AG08395 (cell line): Measurements from ENCODE around the gene GCFC2.
A peak's percentile ranks its signal among the peaks of the same experiment; 100 is the strongest.
"Not testable (repeated sequence)": the region's sequence is repeated elsewhere in the genome, so short reads cannot be mapped to it uniquely, and the experiment has no call there.

ENCODE experiments used
- DNase-seq: peaks from one replicate; pipeline ENCODE4 v3.0.0; 2012; ENCODE audit warnings: mixed read lengths, low spot score

Gene GCFC2

DNA sequence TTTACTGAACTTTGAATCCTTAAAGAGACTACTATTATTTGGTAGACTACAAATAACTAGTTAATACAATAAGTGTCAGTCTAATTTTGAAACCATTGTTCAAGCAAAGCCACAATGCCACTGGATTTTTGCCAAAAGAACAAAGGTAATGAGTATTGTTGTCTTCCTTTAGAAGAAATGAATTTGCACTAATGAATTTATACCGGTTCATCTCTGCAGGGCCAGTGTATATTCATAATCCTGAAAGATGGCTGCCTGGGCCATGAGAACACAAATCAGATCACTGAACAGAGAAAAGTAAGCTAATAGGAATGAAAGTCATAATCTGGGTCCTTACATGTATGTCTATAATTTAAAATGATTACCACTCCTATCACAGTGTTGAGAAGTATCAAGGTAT is 31.2 kb downstream of the GCFC2 start:
- no peak for DNase-seq

DNA sequence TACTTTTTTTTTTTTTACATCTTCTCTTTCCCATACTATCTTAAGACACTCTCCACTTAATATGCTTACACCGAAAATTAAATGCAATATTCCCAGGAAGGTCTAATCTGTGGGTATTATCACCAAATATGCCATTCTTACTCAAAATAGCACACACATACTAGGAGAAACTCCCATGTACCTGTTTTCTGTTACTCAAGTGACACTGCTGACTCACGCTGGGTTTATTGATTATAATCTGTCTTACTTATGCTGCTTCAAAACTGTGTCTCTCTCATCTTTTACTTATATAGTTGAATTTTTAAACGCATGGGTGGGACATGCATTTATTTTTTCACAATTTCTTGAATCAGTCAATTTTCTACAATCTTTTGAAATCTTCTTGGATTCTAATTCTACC is 34.3 kb downstream of the GCFC2 start:
- no peak for DNase-seq

DNA sequence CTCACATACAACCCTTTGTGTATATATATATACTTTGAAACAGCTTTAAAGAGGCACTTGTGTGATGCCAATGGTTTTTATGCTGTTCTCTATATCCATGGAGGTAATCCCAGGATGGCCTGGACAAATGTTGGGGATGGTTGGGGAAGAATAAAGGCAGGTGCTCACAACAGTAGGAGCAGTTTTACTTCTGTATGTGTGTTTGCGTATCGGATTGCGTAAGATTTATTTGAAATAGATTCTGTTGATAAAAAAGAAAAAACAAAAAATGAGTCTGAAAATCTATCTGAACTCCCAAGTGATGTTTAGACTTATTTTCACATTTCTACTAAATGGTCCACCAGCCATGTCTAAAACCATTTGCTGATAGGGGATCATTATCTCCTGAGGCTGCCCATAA is 34.8 kb downstream of the GCFC2 start:
- no peak for DNase-seq

DNA sequence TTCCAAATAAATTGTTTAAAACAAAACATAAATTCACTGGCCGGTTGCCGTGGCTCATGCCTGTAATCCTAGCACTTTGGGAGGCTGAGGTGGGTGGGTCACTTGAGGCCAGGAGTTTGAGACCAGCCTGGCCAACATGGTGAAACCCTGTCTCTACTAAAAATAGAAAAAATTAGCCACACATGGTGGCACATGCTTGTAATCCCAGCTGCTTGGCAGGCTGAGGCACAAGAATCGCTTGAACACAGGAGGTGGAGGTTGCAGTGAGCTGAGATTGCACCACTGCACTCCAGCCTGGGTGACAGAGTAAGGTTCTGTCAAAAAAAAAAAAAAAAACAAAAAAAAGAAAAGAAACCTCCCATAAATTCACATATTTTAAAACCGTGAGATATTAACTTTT is 35.3 kb downstream of the GCFC2 start:
- DNase-seq, result not testable (repeated sequence)

DNA sequence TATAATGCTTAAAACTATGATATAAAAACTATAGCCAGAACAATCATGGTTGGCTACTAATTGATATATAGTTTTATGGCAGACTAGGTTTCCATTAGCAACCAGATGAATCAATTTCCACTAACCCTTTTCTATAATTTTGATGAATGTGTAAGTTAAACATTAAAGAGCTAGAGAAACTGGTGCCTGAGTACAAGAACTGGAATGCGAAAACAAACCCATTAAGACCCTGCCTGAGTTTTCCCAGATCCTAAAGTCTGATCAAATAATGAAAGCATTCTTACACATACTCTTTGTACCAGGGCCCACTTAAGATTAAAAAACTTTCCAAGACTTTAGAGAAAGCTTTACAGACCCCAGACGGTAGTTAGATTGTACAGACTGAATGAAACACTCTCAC is 42.8 kb downstream of the GCFC2 start:
- no peak for DNase-seq

DNA sequence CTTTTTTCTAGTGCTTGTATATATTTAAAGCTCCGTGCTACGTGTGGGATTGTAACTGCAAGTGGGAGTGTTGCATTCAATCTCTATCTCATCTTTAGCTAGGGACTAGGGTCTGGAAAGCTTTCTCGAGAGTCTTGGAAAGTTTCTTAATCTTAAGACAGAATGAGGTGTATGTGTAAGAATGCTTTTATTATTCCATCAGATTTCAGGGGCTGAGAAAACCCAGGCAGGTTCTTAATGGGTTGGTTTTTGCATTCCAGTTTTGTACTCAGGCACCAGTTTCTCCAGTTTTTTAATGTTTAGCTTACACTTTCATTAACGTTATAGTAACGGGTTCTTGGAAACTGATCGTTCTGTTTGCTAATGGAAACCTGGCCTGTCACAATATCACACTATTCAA is 43.8 kb downstream of the GCFC2 start:
- DNase-seq, result no peak

DNA sequence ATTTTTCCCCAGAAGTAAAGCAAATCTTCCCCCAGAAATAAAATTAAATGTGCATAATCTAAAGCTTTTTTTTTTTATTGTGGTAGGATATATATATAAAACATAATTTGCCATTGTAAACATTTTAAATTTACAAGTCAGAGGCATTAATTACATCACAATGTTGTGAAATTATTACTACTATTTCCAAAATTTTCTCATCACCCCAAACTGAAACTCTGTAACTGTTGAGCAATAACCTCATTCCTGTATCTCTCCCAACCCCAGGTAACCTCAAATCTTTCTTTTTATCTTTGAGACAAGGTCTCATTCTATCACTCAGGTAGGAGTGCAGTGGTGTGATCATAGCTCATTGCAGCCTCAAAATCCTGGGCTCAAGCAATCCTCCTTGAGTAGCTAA is 52.9 kb downstream of the GCFC2 start:
- no peak for DNase-seq

DNA sequence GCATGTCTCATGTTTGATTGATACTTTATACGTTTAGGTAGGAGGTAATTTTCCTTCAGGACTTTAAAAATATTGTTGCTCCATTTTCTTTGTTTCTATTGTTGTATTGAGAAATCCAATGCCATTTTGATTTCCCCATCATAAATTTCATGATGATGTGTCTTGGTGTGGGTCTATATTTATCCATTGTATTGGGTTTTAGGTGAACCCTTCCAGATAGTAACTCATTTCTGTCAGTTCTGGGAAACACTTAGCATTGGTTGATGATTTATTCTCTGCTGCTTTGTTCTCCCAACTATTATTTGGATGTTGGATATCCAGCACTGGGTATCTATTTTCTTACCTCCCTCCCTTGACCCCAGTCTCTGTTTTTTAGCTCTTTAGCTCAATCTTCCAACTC is 54.2 kb downstream of the GCFC2 start:
- no peak for DNase-seq

DNA sequence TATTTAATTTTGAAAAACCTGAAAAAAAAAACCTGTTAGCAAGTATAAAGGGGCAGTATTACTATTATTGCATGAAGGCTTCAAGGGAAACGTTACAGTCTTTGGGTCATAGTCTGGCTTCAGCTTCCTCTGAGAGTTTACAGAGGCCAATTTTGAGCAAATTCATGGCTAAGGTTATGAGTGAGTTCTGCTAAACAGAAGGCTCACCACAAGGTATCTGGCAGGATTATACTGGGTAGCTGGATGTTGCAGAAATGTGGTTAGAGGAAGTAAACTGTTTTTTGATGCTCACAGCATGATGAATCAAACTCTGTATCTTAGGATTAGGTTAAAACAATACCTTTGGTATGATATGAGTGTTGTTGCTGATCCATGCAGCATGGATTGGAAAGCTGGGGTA is 54.9 kb downstream of the GCFC2 start:
- no peak for DNase-seq

DNA sequence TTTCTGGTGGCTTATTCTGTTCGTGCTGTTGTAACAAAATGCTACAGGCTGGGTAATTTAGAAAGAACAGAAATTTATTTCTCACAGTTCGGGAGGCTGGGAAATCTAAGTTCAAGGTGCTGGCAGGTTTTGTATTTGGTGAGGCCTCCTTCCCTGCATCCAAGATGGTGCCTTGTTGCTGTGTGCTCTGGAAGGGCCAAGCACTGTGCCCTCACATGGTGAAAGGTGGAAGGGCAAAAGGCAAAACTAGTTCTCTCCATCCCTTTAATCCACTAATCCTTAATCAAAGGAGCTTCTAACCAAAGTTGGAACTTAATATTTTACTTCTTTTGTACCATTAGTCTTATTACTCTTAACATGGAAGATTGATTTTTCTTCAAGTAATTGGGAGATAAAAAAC is 56.7 kb downstream of the GCFC2 start:
- no peak for DNase-seq

DNA sequence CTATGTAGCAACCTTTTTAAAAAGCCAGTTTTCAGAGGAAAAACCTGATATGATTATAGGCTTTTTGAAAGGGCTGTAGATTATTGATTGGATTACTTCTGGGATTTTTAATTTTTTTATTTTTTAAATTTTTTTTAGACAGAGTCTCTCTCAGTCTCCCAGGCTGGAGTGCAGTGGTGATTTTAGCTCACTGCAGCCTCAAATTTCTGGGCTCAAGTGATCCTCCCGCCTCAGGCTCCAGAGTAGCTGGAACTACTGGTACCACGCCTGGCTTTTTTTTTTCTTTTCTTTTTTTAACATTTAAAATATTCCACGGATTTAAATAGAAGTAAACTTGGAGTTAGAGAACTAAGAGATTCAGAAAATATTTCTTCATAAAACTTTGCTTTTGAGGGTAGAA is 62.9 kb downstream of the GCFC2 start:
- DNase-seq, result no peak

DNA sequence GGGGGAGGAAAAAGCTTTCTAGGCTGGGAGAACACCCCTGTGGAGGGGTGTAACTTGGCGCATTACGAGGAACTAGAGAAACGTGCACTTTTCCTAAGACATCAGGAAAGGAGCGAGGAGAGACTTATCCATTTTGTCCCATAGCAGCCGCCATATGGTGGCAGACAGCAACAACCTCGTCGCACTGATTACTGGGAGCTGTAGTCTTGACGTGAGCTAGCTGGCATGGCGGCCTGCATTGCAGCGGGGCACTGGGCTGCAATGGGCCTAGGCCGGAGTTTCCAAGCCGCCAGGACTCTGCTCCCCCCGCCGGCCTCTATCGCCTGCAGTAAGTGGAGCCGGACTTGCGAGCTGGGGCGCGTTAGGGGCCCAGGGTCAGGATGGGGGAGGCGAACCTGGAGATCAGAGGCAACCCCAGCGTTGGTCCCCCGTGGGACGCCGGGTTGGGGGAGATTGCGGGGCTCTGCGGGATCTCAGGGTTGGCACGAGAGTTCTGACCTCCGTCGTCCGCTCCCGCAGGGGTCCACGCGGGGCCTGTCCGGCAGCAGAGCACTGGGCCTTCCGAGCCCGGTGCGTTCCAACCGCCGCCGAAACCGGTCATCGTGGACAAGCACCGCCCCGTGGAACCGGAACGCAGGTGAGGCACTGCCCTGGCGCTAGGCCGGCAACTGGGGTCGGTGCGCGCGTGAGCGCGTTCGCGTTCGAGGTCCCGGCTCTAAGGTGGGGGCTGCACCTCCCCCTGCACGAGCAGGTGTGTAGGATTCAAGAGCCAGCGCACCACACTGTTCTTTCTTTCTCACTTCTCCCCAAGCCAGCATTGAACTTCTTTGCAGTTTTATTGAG is 63.9 kb downstream of the GCFC2 start, which contains the start of gene MRPL19:
Gene MRPL19 (plus strand): TSS at position 201 of the 843 bp plus-strand sequence. CDS start 25 bp downstream, at position 226.
- DNase-seq, result peak; percentile 97

DNA sequence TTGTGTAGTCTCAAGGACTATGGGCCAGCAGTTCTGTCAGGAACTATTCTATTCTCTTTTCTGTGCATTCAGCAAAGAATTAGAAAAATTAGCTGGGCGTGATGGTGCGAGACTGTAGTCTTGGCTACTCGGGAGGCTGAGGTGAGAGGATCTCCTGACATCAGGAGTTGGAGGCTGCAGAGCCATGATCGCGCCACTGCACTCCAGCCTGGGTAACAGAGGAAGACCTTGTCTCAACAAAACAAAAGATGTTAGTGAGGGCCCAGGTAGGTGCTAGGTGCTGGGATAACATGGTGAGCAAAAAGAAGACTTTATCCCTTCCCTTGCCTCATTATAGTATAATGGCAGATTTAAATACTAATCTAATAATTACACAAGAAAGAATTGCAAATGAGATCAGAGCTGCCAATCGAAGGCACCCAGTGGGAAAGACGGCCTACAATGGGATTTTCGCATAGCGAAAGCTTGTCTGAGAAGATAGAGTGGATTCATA is 64.6 kb downstream of the GCFC2 start:
- no peak for DNase-seq

DNA sequence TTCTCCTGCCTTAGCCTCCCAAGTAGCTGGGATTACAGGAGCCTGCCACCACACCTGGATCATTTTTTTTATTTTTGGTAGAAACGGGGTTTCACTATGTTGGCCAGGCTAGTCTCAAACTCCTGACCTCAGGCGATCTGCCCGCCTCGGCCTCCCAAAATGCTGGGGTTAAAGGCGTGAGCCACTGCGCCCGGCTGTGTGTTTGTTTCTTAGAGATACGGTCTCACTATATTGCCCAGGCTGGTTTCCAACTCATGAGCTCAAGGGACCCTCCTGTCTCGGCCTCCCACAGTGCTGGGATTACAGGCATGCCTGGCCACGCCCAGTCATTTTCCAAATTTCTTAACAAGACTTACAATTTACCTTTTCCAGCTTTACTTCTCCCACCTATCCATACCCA is 65.1 kb downstream of the GCFC2 start:
- DNase-seq, result no peak

DNA sequence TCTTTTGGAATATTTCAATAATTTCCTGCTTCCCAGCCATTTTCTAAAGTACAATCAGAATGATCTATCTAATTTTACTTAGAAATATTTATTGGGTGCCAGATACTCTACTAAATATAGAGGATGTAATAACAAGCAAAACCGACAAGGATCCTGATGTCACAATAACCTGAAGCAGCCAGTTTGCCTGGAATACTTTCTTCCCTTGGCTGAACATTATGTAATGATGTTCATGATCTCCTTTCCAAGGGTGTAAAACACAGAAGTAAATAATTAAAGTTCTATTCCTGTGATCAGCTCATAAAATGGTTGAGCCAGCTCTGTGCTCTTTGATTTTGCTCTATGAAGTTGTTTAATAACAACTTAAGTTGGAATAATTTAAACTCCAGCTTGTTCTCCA is 66.7 kb downstream of the GCFC2 start:
- no peak for DNase-seq

DNA sequence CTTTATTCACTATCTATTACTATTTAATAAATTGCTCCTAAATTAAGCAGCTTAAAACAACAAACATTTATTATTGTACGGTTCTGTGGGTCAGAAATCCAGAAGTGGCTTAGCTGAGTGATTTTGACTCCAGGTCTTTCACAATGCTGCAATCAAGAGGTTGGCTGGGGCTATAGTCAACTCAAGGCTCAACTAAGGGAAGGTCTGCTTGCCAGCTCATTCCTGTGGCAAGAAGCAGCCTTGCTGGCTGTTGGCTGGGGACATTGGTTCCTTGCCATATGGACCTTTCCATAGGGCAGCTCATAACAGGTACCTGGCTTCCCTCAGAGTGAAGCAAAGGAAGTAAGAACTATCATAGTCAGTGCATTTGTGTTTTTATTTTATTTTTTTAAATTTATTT is 69.1 kb downstream of the GCFC2 start:
- DNase-seq, result no peak

DNA sequence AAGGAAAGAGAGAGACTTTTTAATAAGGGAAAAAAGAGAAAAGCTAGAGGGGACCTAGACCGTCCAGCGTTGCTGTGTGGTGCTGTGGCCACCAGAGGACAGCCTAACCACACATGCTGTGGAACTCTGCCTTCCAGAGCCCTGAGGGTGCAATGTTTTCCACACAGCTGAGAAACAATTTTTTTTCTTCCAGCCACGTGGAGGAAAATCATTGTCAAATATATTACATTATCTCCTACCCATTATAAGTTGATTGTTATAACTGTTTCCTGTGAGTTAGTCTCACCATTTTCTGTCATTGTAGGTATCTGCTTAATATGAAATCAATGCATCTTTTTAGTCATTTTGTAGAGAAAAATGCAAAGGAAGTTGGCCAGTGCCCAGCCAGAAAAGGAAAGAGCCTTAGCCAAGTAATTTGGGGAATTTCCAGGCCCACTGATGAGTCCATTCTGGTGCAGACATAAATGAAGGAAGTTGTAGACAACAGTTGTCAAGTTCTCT is 70.0 kb downstream of the GCFC2 start:
- peak; percentile 85 for DNase-seq

DNA sequence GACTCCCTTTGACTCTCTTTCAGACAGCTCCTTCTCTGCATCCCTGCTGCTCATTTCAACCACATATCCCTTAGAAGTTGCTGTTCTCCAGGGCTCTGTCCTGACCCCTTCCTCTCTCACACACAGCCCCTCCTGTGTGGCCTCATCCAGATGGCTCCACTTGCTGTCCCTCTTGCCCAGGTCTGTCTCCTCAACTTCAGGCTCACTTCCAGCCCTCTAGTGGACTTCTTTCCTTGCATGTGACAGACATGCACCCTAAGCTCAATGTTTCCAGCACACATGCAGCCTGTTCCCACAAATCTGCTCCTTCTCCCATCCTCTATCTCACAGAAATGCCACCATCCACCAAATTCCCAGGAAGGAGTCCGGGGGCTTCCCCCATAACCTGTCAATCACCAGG is 73.1 kb downstream of the GCFC2 start:
- DNase-seq, result no peak

DNA sequence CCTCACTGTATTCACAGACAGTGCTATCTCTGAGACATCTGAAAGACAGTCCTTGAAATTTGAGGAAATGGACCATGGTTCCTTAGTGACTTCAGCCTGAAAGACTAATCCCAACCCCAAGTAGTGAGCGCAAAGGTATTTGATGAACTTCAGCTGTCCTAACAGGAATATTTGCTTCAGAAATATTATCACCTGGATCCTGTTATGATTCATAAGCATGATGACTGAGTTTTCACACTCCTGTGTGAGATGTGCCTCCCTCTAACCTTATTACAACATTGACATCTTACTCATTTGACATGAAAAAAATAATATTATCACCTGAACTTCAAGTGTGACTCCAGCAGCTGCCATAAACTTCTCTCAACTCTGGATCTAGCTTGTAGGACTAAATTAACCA is 75.8 kb downstream of the GCFC2 start:
- no peak for DNase-seq

DNA sequence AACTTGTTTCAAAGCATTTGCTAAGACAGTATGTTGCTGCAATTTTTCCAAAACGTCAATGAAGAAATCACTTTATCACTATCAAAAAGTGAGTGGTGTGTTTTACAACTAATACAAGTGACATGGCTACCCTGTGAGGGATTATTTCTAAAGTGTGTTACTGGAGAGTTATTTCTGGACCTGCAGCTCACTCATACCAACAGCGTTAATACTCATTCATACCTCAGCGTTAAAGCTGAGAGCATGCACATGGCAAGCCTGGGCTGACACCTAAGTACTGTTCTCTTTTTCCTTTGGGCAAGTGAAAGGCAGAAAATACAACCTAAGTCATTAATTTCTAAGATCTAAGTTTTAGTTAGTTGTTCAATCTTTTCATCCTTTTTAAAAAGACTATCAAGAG is 77.1 kb downstream of the GCFC2 start:
- no peak for DNase-seq

DNA sequence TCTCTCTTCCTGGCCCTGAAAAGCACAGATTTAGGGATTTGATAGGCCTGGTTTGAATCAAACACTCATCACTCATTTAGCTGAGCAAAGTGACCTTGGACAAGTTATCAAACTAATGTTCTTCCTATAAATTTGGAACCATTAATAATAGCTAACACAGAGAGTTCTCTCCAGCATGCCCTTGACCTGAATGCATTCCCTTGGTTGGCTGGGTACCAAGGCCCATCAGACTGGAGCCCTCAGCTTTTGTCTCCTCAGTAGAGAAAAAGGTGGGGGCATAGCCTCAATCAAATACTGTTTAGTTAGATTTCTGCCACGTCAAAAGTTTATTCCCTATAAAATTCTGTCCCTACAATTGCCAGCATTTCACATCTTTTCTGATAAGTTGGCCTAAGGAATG is 77.9 kb downstream of the GCFC2 start:
- no peak for DNase-seq

DNA sequence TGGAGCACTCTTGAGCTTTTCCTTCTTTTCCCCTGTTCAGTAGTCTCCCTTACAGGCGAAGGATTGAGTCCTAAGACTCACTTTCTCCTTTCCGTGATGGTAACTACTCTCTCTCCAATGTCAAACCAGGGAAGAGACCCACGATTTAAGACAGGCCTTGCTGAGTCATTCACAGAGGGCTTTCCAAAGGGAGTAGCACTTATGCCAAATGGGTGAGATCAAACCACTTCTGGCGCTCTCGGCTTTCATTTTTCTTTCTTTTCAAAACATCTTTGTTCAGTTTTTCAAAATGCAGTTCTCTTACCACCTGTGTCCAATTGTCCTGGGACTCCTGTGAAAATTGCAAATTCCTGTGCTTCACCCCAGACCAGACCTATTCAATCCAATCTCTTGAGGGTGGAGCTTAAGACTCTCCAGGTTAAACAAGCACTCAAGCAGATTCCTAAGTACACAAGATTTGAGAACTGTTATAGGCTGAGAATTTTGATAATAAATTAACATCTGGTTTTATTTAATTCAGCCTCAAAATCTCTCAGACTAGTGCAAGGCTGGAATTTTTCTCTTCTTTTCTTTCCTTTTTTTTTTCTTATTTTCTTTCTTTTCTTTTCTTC is 78.5 kb downstream of the GCFC2 start:
- DNase-seq, result peak; percentile 75

DNA sequence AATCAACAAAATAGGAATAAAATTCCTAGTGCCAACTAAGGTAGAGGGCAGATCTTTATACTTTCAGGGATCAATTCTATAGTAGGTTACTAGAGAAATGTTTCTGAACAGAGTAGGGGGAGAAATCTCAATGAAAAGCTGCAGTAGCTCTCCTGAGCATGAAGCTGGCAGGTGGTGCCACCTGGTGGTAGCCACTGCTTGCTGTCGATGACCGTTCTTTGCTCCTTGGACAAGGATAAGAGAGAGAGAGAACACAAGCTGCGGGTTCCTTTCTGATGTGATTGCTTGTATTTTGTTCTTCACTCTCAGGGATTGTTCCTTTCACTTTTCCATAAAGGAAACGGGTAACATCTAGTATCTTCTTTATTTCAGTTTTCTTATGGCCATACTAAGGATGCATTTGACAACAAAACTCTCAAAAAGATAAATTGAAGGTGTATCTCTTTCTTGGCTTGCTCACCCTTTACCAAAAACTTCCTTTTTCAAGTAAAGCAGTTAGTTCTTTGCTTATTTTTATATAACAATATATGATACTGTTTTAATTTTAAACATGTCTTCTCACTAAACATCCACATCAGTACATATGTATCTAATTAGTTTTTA is 82.7 kb downstream of the GCFC2 start:
- DNase-seq, result peak; percentile 81
